Naive B cell (primary cell): ENCODE measurements around the gene RER1. TPM values are rescaled to one million over a fixed set of nuclear protein-coding genes. Genes with fewer than 3 reads are reported as not detected.

Experiments
- ATAC-seq, 2 donors: fragments of 150-1000 bp; cut with Tn5 transposase; 2 replicates each; pipeline ENCODE4 v1.10.0; 2021; ENCODE audit warnings: low read depth in 2 of 2, mild to moderate bottlenecking in 2 of 2, moderate library complexity in 2 of 2
- DNase-seq: peaks from one replicate; pipeline ENCODE4 v3.0.0; 2022
- H3K27ac Mint-ChIP-seq, 6 donors: one replicate each; pipeline ENCODE4 v1.8.0; 2020 to 2022; ENCODE audit warnings: mild to moderate bottlenecking in 6 of 6, mixed read lengths in 6 of 6, moderate library complexity in 5 of 6, inconsistent platforms in 2 of 6
- H3K27me3 Mint-ChIP-seq, 3 donors: one replicate each; pipeline ENCODE4 v1.8.0; 2021 to 2022; ENCODE audit warnings: mixed read lengths in 3 of 3, mild to moderate bottlenecking in 1 of 3
- H3K36me3 Mint-ChIP-seq, 2 donors: one replicate each; pipeline ENCODE4 v1.8.0; 2020 to 2022; ENCODE audit warnings: mixed read lengths in 2 of 2, inconsistent platforms in 1 of 2, mild to moderate bottlenecking in 1 of 2
- H3K4me1 Mint-ChIP-seq, 3 donors: one replicate each; pipeline ENCODE4 v1.8.0; 2020 to 2022; ENCODE audit warnings: mixed read lengths in 3 of 3, inconsistent platforms in 1 of 3, mild to moderate bottlenecking in 1 of 3, moderate library complexity in 1 of 3
- H3K4me3 Mint-ChIP-seq, 8 donors: one replicate each; pipeline ENCODE4 v1.8.0; 2020 to 2022; ENCODE audit warnings: mild to moderate bottlenecking in 8 of 8, mixed read lengths in 8 of 8, moderate library complexity in 8 of 8, inconsistent platforms in 2 of 8
- H3K9me3 Mint-ChIP-seq, 7 donors: one replicate each; pipeline ENCODE4 v1.8.0; 2020 to 2022; ENCODE audit warnings: mixed read lengths in 7 of 7, mild to moderate bottlenecking in 5 of 7, inconsistent platforms in 2 of 7, moderate library complexity in 1 of 7
- polyA plus RNA-seq, 6 donors: library from polyadenylated mRNA; unstranded; fragments of 300-500 nt; fragmentation: Illumina TruSeq; gene quantifications; one replicate each; pipeline ENCODE4 v1.2.3, GENCODE V29; 2021; ENCODE audit warnings: low read depth in 6 of 6

RER1 gene
- polyA plus RNA-seq: 100 to 1,000 TPM; 116 to 129 (median 121) TPM

- peak; percentile 99 for DNase-seq
- Mint-ChIP-seq H3K4me3 (peak within 1 kb of the TSS; percentile 88 to 95 (median 90)), H3K27me3 (no peaks in the 10 kb centered on the region), H3K4me1 (peaks cover 33 to 40% (median 39%) of the 10 kb centered on the region in 3 donors), H3K27ac (peak within 1 kb of the TSS; percentile 38 to 91 (median 78)), H3K9me3 (no peaks in the 10 kb centered on the region), H3K36me3 (no peaks in the 10 kb centered on the region)
- ATAC-seq: peak; percentile 94
Measured at GRCh38 chr1:2391041-2391930, at the start of gene RER1, which contains the start of gene MORN1. Gene RER1 (plus strand): TSS chr1:2391841. CDS start chr1:2395791, 3,950 bp downstream. Gene MORN1 (minus strand): TSS chr1:2391554. CDS start chr1:2391533, 21 bp downstream.

- no peak for ATAC-seq
- H3K4me3 Mint-ChIP-seq: no peak overlapping the region
- H3K36me3 Mint-ChIP-seq: no peaks in the 10 kb centered on the region
- H3K4me1 Mint-ChIP-seq: peaks cover 0 to 5% (median 0%) of the 10 kb centered on the region in 3 donors
- no peak overlapping the region for H3K27ac Mint-ChIP-seq
- DNase-seq: no peak
- H3K27me3 Mint-ChIP-seq: no peaks in the 10 kb centered on the region
- no peaks in the 10 kb centered on the region for H3K9me3 Mint-ChIP-seq
Measured at GRCh38 chr1:2342384-2343022, 49.1 kb upstream of the RER1 start.

GRCh38 chr1:2343023-2343935 lies 48.4 kb upstream of the RER1 start:
- H3K4me3 Mint-ChIP-seq: no peak overlapping the region
- no peaks in the 10 kb centered on the region for H3K36me3 Mint-ChIP-seq
- H3K27ac Mint-ChIP-seq: no peak overlapping the region
- H3K4me1 Mint-ChIP-seq: peaks cover 0 to 5% (median 0%) of the 10 kb centered on the region in 3 donors
- H3K9me3 Mint-ChIP-seq: no peaks in the 10 kb centered on the region
- H3K27me3 Mint-ChIP-seq: no peaks in the 10 kb centered on the region
- DNase-seq: no peak
- no peak for ATAC-seq

- Mint-ChIP-seq H3K27me3 (no peaks in the 10 kb centered on the region), H3K4me1 (peaks cover 0 to 5% (median under 1%) of the 10 kb centered on the region in 3 donors), H3K36me3 (no peaks in the 10 kb centered on the region), H3K9me3 (no peaks in the 10 kb centered on the region), H3K4me3 (no peak overlapping the region), H3K27ac (no peak overlapping the region)
- ATAC-seq (no peak), DNase-seq (no peak)
Measured at GRCh38 chr1:2344121-2344681, 47.4 kb upstream of the RER1 start.

GRCh38 chr1:2344744-2345296 lies 46.8 kb upstream of the RER1 start:
- no peak overlapping the region for H3K4me3 Mint-ChIP-seq
- H3K36me3 Mint-ChIP-seq: no peaks in the 10 kb centered on the region
- DNase-seq (no peak), ATAC-seq (no peak)
- H3K27me3 Mint-ChIP-seq: no peaks in the 10 kb centered on the region
- H3K4me1 Mint-ChIP-seq: peaks cover 0 to 5% (median 2%) of the 10 kb centered on the region in 3 donors
- H3K9me3 Mint-ChIP-seq: no peaks in the 10 kb centered on the region
- no peak overlapping the region for H3K27ac Mint-ChIP-seq

GRCh38 chr1:2345297-2346075 lies 46.2 kb upstream of the RER1 start:
- Mint-ChIP-seq H3K9me3 (no peaks in the 10 kb centered on the region), H3K4me3 (no peak overlapping the region), H3K36me3 (no peaks in the 10 kb centered on the region), H3K27ac (peak overlapping the region in 1 of 6 donors; percentile 70), H3K4me1 (peaks cover 0 to 2% (median under 1%) of the 10 kb centered on the region in 3 donors), H3K27me3 (no peaks in the 10 kb centered on the region)
- DNase-seq: no peak
- ATAC-seq: no peak

GRCh38 chr1:2346691-2347408 lies 44.8 kb upstream of the RER1 start:
- Mint-ChIP-seq H3K4me1 (peaks cover 0 to 2% (median 0%) of the 10 kb centered on the region in 3 donors), H3K27me3 (no peaks in the 10 kb centered on the region)

GRCh38 chr1:2347409-2347785 lies 44.2 kb upstream of the RER1 start:
- H3K4me3 Mint-ChIP-seq: no peak overlapping the region
- H3K4me1 Mint-ChIP-seq: peaks cover 0 to 2% (median 0%) of the 10 kb centered on the region in 3 donors
- no peaks in the 10 kb centered on the region for H3K27me3 Mint-ChIP-seq
- H3K36me3 Mint-ChIP-seq: no peaks in the 10 kb centered on the region
- H3K27ac Mint-ChIP-seq: no peak overlapping the region
- no peaks in the 10 kb centered on the region for H3K9me3 Mint-ChIP-seq
- DNase-seq (no peak), ATAC-seq (no peak)

More at GRCh38 chr1:2346691-2347408, 44.8 kb upstream of the RER1 start:
- no peaks in the 10 kb centered on the region for H3K9me3 Mint-ChIP-seq
- DNase-seq (no peak), ATAC-seq (no peak)
- no peak overlapping the region for H3K4me3 Mint-ChIP-seq
- no peak overlapping the region for H3K27ac Mint-ChIP-seq
- no peaks in the 10 kb centered on the region for H3K36me3 Mint-ChIP-seq

GRCh38 chr1:2347896-2348295 lies 43.7 kb upstream of the RER1 start:
- Mint-ChIP-seq H3K4me3 (no peak overlapping the region), H3K27me3 (no peaks in the 10 kb centered on the region), H3K27ac (no peak overlapping the region), H3K9me3 (no peaks in the 10 kb centered on the region), H3K36me3 (no peaks in the 10 kb centered on the region), H3K4me1 (peaks cover 0 to 2% (median 0%) of the 10 kb centered on the region in 3 donors)
- DNase-seq (no peak), ATAC-seq (no peak)

- H3K4me3 Mint-ChIP-seq: no peak overlapping the region
- peaks cover 0 to 2% (median 0%) of the 10 kb centered on the region in 3 donors for H3K4me1 Mint-ChIP-seq
- no peak for ATAC-seq
- H3K36me3 Mint-ChIP-seq: no peaks in the 10 kb centered on the region
- no peak for DNase-seq
- no peaks in the 10 kb centered on the region for H3K27me3 Mint-ChIP-seq
- H3K9me3 Mint-ChIP-seq: no peaks in the 10 kb centered on the region
- no peak overlapping the region for H3K27ac Mint-ChIP-seq
Measured at GRCh38 chr1:2348346-2349325, 43.0 kb upstream of the RER1 start.

GRCh38 chr1:2349806-2350205 lies 41.8 kb upstream of the RER1 start:
- Mint-ChIP-seq H3K27me3 (no peaks in the 10 kb centered on the region), H3K9me3 (no peaks in the 10 kb centered on the region), H3K36me3 (no peaks in the 10 kb centered on the region), H3K4me3 (no peak overlapping the region), H3K27ac (no peak overlapping the region), H3K4me1 (peaks cover 0 to 2% (median 0%) of the 10 kb centered on the region in 3 donors)
- no peak for ATAC-seq
- no peak for DNase-seq
